NCI-H128 (cell line): Measurements from ENCODE around the gene RHBDF2.

Experiments used
- DNase-seq: peaks from one replicate; lab custom pipeline; 2025; ENCODE audit not compliant: unreplicated experiment; lab: John Stamatoyannopoulos, UW

RHBDF2 gene

GRCh38 chr17:76501018-76501826, at the start of gene RHBDF2:
Gene RHBDF2, minus strand, starts transcription at chr17:76501423. Its CDS starts 19,899 bp downstream, at chr17:76481524.
- peak; percentile 15 for DNase-seq

DNA sequence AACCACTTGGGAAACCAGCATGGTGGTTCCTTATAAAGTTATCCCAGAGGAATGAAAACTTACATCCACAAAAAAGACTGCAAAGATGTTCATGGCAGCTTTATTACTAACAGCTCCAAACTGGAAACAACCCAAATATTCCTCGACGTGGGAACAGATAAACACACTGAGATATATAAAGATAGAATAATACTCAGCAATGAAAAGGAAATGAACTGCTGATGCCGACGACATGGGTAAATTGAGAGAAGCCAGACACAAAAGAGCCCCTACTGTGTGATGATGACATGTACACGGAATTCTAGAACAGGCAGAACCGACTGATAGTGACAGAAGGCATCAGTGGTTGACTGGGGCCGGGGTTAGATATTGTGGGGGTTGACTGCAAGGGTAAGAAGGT, 48.3 kb upstream of the RHBDF2 start:
- DNase-seq = no peak

DNA sequence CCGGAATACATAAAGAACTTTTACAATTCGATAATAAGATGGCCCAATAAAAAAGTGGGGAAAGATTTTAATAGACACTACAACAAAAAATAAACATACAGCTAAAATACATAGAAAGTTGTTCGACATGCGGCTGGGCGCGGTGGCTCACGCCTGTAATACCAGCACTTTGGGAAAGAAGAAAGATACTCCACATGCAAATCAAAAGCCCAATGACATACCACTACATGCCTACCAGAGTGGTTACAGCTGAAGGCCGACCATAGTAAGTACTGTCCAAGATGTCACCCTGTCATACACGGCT, 47.9 kb upstream of the RHBDF2 start:
- no peak for DNase-seq

GRCh38 chr17:76548378-76549214, 47.4 kb upstream of the RHBDF2 start:
- no peak for DNase-seq

GRCh38 chr17:76547642-76548202, 46.5 kb upstream of the RHBDF2 start:
- no peak for DNase-seq

- no peak for DNase-seq
Observed at GRCh38 chr17:76547183-76547641, 46.0 kb upstream of the RHBDF2 start.

- no peak for DNase-seq
Observed at GRCh38 chr17:76546556-76547182, 45.4 kb upstream of the RHBDF2 start.

GRCh38 chr17:76545918-76546555, 44.8 kb upstream of the RHBDF2 start:
- no peak for DNase-seq

DNA sequence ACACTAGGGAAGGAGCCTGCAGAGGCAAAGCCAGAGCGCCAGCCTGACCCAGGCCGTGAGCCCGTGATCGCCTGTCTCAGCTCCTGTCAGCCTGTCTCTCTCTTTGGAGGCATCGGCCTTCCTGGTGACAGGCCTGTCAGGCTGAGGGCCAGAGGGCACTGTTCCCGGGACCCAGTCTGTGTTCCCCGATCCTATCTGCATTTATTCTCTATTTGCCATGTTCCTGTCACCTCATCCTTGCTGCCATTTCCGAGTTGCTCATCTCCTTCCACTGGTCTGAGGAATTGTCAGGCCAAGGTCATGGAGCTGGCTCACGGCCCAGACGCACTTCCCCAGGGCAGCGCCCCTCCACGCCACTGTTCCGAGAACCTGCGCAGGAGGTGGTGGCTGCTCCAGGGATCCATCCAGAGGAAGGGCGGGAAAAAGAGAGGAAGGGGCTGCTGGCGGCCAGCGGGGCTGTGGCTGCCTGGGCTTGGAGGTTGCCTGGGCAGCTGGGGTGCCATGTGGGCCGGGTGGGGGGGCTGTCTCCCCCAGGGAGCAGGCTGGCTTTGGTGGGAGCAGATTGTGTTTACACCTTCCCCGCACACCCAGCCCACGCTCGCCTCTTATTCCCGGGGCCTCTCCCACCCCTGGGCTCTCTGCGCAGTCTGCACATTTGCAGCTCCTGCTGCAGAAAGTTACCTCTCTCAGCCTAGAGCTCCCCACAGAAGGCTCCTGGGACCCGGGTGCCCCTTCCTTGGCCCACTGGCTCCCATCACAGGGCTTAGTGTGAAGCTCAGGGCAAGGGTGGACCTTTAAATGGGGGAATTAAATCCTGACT, 43.5 kb upstream of the RHBDF2 start:
- DNase-seq = no peak

GRCh38 chr17:76543826-76544545, 42.8 kb upstream of the RHBDF2 start:
- no peak for DNase-seq

GRCh38 chr17:76543482-76543825, 42.2 kb upstream of the RHBDF2 start:
- DNase-seq = no peak

DNA sequence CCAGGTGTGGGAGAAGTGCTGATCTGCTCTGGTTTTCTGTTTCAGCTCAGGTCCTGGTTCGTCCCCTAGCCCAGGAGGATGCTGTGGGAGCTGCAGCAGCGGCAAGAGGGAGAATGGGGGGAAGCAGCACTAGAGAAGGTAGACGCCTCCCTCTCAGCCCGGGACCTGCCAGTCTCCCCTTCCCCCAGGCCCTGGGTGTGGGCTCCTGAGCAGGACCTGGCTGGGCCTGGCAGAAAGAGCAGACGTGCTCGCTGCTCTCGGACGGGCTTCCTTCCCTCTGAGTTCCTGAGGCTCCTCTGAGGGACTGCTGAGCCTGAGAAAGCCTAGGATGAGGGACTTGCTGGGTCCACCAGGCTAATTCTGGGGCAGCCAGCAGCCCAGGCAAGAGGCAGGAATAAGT, 41.8 kb upstream of the RHBDF2 start:
- DNase-seq = no peak

GRCh38 chr17:76542566-76542971, 41.3 kb upstream of the RHBDF2 start:
- no peak for DNase-seq

DNA sequence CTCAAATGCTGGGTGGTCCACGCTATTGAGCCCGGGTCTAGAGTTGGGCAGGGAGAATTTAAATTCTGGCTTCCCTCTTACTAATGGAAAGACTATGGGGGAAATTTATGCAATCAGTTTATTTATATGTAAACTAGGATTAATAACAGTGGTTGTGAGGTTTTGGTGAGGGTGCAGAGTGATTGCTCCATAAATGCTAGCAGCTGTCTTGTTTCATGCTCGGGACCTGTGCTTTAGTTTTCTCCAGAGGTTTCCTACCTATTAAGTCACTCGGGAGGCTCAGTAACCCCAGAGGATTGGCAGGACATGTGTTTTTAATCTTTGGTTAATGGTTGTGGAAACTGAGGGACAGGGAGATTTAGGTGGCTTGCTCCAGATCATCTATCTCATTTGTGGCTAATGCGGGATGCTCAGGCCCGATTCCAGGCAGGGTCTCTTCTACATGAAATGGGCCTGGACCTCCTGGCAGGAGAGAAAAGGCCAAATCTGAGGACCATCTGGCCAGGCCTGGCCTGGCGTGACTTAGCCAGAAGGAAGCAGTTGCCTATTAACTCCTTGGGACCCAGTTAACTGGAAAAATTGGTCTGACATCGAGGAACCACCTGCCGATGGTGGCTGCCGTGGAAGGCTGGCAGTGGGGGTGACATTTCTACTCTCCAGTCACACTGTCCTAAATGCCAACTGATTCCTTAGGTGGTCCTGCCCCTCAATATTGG, 40.7 kb upstream of the RHBDF2 start:
- DNase-seq = no peak

GRCh38 chr17:76540381-76541300, 39.4 kb upstream of the RHBDF2 start:
- peak; percentile 31 for DNase-seq

DNA sequence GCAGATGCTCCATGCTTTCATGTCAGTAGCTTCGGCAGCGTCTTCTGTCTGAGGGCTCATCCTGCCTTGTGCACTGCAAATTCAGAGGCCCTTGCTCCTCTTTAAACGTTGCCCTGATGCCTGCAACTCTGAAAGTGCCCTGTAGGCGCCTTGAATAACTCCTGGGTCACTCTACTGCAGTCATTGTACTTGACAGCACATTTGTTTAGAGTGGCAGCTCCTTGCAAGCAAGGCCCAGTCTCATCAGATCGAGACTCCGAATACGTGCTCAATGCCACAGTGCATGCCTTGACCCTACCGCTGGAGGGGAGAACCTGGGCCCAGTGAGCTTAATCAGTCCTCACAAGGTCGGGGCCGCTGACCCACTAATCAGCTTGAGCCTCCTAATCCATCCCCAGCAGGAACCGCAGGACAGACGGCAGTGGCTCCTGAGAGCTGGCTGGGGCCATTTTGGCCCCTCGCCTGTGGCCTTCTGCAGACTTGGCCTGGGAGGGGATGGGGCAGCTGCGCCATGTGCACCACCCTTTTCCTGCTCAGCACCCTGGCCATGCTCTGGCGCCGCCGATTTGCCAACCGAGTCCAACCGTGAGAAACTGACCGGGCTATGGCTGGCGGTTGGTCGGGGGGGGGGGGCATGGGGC, 38.5 kb upstream of the RHBDF2 start, which contains the start of gene PRCD:
Gene PRCD, plus strand, starts transcription at position 414 of the 641 bp plus-strand sequence. Its CDS starts 98 bp downstream, at position 512.
- no peak for DNase-seq

- DNase-seq = no peak
Observed at GRCh38 chr17:76538941-76539570, 37.8 kb upstream of the RHBDF2 start.
